Stimulated activated CD4-positive, alpha-beta T cell treated with anti-CD3 and anti-CD28 coated beads, Interleukin-12 subunit alpha, Interleukin-12 subunit beta, amount 100 ng/mL, for 4 hours (primary cell): Measurements from ENCODE around the gene SECISBP2.
"Not testable (repeated sequence)": the region's sequence is repeated elsewhere in the genome, so short reads cannot be mapped to it uniquely, and the experiment has no call there.

Experiments
- DNase-seq: peaks from one replicate; pipeline ENCODE4 v3.0.0-alpha.2; 2020

The SECISBP2 gene, protein sequence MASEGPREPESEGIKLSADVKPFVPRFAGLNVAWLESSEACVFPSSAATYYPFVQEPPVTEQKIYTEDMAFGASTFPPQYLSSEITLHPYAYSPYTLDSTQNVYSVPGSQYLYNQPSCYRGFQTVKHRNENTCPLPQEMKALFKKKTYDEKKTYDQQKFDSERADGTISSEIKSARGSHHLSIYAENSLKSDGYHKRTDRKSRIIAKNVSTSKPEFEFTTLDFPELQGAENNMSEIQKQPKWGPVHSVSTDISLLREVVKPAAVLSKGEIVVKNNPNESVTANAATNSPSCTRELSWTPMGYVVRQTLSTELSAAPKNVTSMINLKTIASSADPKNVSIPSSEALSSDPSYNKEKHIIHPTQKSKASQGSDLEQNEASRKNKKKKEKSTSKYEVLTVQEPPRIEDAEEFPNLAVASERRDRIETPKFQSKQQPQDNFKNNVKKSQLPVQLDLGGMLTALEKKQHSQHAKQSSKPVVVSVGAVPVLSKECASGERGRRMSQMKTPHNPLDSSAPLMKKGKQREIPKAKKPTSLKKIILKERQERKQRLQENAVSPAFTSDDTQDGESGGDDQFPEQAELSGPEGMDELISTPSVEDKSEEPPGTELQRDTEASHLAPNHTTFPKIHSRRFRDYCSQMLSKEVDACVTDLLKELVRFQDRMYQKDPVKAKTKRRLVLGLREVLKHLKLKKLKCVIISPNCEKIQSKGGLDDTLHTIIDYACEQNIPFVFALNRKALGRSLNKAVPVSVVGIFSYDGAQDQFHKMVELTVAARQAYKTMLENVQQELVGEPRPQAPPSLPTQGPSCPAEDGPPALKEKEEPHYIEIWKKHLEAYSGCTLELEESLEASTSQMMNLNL

DNA sequence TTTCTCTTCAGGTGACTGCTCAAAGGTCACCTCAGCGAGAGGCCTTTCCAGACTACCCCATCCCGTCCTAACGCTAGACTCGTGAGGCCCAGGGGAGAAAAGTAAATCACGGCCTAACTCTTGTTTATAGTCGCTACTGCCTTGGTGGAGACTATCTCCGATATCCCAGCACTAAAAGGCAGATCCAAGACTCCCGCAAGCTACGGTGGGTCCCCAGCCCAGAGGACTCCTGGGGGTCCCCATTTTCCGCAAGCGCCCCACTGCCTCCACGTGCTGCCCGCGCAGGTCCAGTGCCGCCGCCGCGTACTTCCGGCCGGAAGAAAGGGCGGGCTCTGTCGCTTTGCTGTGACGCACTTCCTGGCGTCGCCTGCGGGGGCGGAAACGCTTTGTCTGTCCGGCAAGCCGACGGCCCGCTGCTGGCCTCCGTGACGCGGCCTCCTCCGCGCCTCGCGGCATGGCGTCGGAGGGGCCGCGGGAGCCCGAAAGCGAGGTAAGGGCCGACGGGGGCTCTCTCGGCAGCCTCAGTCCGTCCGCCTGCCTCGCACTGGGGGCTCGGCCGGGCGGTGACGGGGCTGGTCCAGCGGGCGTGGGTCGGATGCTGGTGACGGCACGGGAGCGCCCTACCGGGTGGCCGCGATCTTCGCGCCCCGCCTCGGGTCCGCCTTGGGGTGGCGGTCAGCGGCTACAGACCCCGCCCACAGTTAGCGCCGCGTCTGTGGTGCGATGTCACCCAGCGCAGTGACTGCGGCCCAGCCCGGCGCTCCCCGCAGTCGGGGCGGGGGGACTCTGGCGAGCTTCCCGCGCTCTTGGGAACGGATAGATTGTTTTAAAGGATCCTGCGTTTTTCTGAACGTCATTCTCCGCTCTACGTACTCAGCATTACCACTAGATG is at the start of gene SECISBP2:
Gene SECISBP2, plus strand, starts transcription at position 378 of the 892 bp plus-strand sequence. Its CDS starts 77 bp downstream, at position 455.
- peak; percentile 94 for DNase-seq

- no peak for DNase-seq
Observed at GRCh38 chr9:89273528-89274279, 44.6 kb upstream of the SECISBP2 start.

DNA sequence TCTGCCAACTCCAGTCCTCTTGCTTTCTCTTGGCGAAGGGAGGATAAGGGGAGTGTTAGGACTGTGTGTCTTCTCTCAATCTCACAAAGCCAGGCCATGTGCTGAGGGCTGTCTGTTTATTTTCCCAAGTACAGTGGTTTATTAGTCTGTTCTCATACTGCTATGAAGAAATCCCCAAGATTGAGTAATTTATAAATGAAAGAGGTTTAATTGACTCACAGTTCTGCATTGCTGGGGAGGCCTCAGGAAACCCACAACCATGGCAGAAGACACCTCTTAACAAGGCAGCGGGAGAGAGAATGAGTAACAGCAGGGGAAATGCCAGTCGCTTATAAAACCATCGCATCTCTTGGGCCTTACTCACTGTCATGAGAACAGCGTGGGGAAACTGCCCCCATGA is 43.5 kb upstream of the SECISBP2 start:
- DNase-seq: no peak

DNA sequence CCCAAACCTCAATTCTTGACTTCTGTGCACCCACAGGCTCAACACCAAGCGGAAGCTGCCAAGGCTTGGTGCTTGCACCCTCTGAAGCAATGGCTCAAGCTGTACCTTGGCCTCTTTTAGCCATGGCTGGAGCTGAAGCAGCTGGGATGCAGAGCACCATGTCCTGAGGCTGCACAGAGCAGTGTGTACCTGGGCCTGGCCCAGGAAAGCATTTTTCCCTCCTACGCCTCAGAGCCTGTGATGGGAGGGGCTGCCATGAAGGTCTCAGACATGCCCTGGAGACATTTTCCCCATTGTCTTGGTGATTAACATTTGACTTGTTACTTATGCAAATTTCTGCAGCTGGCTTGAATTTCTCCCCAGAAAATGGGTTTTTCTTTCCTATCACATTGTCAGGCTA is 42.3 kb upstream of the SECISBP2 start:
- DNase-seq: not testable (repeated sequence)

GRCh38 chr9:89277043-89277442 is 41.3 kb upstream of the SECISBP2 start:
- no peak for DNase-seq

GRCh38 chr9:89277454-89277853 is 40.8 kb upstream of the SECISBP2 start:
- DNase-seq: no peak

DNA sequence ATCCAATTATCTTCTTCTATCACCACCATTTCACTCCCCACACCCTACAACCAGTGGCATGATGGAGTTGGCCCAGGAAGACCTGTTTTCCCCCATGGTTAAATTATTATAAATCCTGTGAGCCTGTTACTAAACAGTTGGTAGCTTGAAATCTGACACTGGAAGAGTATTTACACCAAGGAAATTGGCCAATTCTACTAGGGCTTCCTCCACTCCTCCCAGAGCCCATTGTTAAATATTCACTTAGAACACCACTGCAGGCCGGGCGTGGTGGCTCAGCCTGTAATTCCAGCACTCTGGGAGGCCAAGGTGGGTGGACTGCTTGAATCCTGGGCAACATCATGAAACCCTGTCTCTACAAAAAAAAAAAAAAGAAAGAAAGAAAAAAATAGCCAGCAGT is 39.7 kb upstream of the SECISBP2 start:
- DNase-seq: no peak

- DNase-seq: no peak
Observed at GRCh38 chr9:89278997-89279739, 39.1 kb upstream of the SECISBP2 start.

GRCh38 chr9:89281106-89281505 is 37.2 kb upstream of the SECISBP2 start:
- DNase-seq: no peak

DNA sequence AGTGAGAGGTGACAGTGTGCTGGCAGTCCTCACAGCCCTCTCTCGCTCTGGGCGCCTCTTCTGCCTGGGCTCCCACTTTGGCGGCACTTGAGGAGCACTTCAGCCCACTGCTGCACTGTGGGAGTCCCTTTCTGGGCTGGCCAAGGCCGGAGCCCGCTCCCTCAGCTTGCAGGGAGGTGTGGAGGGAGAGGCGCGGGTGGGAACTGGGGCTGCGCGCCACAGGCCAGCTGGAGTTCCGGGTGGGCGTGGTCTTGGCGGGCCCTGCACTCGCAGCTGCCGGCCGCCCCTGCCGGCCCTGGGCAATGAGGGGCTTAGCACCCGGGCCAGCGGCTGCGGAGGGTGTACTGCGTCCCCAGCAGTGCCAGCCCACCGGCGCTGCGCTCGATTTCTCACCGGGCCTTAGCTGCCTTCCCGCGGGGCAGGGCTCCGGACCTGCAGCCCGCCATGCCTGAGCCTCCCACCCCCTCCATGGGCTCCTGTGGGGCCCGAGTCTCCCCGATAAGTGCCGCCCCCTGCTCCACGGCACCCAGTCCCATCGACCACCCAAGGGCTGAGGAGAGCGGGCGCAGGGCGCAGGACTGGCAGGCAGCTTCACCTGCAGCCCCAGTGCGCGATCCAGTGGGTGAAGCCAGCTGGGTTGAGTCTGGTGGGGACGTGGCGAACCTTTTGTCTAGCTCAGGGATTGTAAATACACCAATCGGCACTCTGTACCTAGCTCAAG is 35.9 kb upstream of the SECISBP2 start:
- DNase-seq: not testable (repeated sequence)

GRCh38 chr9:89284076-89284475 is 34.2 kb upstream of the SECISBP2 start:
- DNase-seq: no peak

GRCh38 chr9:89291741-89292140 is 26.6 kb upstream of the SECISBP2 start:
- no peak for DNase-seq

GRCh38 chr9:89293014-89293413 is 25.3 kb upstream of the SECISBP2 start:
- DNase-seq: no peak

DNA sequence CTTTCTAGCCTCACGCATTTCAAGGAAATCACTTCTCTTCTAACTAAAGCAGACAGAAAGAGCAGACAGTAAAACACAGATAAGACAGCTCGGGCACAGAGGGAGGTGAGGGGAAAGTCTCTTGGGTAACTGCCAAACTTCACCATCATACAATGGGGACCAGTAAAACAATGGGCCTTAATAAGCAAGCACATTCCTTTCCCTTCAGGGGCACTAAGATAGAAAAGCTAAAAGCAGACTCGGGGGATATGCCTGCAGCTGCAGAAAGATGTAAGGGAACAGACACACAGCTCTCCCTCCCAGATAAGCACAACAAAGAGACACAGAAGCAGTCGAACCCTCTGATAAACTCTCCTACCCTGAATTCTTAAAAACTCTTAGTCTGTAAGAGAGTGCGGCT is 22.9 kb upstream of the SECISBP2 start:
- DNase-seq: no peak

DNA sequence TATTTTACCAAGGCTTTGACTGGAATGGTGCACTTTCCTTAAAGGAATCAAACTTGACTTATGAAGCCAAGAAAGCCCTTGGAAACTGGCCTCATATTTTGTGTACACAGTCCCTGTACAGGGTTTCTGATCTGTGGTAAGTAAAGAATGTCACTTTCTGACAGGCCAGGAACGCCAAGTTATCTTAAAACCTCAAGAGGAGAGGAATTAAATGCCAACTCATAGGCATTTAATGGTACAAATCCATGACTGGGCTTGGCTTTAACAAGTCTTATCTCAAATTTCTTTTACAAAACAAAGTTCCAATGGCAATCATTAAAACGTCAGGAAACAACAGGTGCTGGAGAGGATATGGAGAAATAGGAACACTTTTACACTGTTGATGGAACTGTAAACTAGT is 16.3 kb upstream of the SECISBP2 start:
- DNase-seq: not testable (repeated sequence)

GRCh38 chr9:89304020-89304833 is 14.1 kb upstream of the SECISBP2 start:
- DNase-seq: no peak

- DNase-seq: no peak
Observed at GRCh38 chr9:89304834-89305188, 13.5 kb upstream of the SECISBP2 start.

GRCh38 chr9:89305868-89306267 is 12.4 kb upstream of the SECISBP2 start:
- DNase-seq: no peak

- DNase-seq: no peak
Observed at GRCh38 chr9:89309166-89309565, 9.1 kb upstream of the SECISBP2 start.
